Brain microvascular endothelial cell (primary cell): Measurements from ENCODE around the gene BCL11B.

Experiments used
- DNase-seq: peaks from one replicate; pipeline ENCODE4 v3.0.0-alpha.2; 2020
- H3K27ac ChIP-seq: fragments of 250-450 bp; sonication (Bioruptor Pico); 2 replicates; pipeline ENCODE4 v1.5.1; 2020; ENCODE audit warnings: mild to moderate bottlenecking, moderate library complexity
- H3K27me3 ChIP-seq: fragments of 250-450 bp; sonication (Bioruptor Pico); replicated peaks from 2 replicates; pipeline ENCODE4 v1.5.1; 2020; ENCODE audit warnings: mild to moderate bottlenecking
- H3K36me3 ChIP-seq: fragments of 250-450 bp; sonication (Bioruptor Pico); replicated peaks from 2 replicates; pipeline ENCODE4 v1.5.1; 2020; ENCODE audit warnings: mild to moderate bottlenecking
- H3K4me3 ChIP-seq: 2 replicates; pipeline ENCODE4 v1.5.1; 2011; ENCODE audit warnings: low read depth, mild to moderate bottlenecking, control low read depth, low read length, moderate library complexity
- in situ Hi-C: cut with HindIII; loops from 2 replicates; pipeline ENCODE4 v1.10.0; 2017; ENCODE audit warnings: low sequenced_read_pairs, low pct_ligation_motif_present
- TF ChIP-seq, protein P1 (sequence below): IDR thresholded peaks from 2 replicates; pipeline ENCODE4 v1.5.1; 2011; ENCODE audit warnings: low read depth, mild to moderate bottlenecking, moderate library complexity, low read length, control low read depth, inconsistent platforms; ENCODE audit errors: missing control alignments

Gene BCL11B

DNA sequence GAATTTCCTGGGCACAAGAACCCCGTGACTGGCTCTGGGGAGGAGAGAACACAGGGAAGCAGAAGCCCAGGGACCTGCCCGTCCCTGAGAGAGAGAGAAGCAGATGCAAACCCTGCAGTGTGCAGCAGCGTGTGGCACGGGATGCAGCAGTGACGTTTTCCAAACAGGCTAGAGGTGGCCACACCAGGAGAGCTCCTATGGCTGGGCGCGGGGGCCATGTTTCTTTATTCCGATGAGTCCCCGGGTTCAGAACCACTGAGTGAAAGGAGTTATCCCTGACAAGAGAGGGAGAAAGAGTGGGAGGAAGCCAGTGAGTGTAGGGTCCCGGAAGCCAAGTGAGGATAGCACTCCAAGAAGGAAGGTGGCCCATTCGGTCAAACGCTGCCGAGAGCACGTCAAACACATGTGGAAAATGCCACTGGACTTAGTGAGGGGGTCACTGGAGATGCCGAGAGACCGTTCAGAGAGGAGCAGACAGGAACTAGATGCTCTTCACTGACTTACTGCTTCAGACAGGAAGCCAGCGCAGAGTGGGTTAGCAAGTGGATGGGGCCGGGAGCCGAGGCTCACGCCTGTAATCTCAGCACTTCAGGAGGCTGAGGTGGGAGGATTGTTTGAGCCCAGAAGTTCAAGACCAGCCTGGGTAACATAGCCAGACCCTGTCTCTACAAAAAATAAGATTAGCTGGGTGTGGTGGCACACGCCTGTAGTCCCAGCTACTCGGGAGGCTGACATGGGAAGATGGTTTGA, 123.0 kb downstream of the BCL11B start:
- TF ChIP-seq, protein P1, sequence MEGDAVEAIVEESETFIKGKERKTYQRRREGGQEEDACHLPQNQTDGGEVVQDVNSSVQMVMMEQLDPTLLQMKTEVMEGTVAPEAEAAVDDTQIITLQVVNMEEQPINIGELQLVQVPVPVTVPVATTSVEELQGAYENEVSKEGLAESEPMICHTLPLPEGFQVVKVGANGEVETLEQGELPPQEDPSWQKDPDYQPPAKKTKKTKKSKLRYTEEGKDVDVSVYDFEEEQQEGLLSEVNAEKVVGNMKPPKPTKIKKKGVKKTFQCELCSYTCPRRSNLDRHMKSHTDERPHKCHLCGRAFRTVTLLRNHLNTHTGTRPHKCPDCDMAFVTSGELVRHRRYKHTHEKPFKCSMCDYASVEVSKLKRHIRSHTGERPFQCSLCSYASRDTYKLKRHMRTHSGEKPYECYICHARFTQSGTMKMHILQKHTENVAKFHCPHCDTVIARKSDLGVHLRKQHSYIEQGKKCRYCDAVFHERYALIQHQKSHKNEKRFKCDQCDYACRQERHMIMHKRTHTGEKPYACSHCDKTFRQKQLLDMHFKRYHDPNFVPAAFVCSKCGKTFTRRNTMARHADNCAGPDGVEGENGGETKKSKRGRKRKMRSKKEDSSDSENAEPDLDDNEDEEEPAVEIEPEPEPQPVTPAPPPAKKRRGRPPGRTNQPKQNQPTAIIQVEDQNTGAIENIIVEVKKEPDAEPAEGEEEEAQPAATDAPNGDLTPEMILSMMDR = no peak
- H3K27ac ChIP-seq = no peak overlapping the region
- in situ Hi-C loops = no loop called here
- H3K27me3 ChIP-seq = no peaks in the 10 kb centered on the region
- no peak overlapping the region for H3K4me3 ChIP-seq
- DNase-seq = no peak
- no peaks in the 10 kb centered on the region for H3K36me3 ChIP-seq

DNA sequence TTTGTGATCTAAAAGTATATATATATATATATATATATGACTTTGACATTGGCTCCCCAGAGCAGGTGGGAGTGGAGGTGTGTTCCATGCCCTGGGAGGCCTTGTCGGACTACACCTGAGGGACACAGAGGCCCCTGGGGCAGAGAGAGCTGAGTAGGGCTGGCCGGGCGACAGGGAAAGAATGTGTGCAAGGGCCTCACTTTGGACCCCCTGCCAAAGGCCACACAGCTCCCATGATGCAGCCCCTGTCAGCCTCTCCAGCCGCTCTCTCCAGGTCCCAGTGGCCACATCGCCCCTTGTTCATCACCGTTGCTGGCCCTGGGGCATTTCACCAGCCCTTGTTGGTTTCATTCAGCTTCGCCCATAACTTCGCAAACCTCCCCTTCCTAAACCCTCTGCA, 123.9 kb downstream of the BCL11B start:
- Histone ChIP-seq H3K36me3 (no peaks in the 10 kb centered on the region), H3K27me3 (no peaks in the 10 kb centered on the region), H3K4me3 (no peak overlapping the region), H3K27ac (no peak overlapping the region)
- no peak for DNase-seq
- TF ChIP-seq, protein P1 = no peak
- in situ Hi-C loops = no loop called here

DNA sequence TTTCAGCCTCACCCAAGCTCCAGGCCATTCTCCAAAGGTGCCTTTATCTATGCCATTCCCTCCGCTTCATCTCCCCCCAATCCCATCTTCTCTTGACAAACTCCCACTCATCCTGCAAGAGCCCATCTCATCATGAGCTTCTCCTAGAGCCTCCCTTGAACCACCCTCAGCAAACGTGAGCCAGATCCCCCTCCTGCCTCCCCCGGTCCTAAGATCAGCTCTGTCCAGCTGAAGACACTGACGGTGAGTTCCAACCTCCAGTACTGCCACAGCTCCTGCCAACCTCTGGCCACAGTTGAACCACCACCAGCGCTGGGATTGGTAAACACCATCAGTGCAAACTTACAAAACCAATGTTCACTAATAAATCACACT, 124.6 kb downstream of the BCL11B start:
- H3K4me3 ChIP-seq = no peak overlapping the region
- TF ChIP-seq, protein P1 = no peak
- H3K36me3 ChIP-seq = no peaks in the 10 kb centered on the region
- DNase-seq = no peak
- H3K27ac ChIP-seq = no peak overlapping the region
- in situ Hi-C loops = no loop called here
- H3K27me3 ChIP-seq = no peaks in the 10 kb centered on the region

DNA sequence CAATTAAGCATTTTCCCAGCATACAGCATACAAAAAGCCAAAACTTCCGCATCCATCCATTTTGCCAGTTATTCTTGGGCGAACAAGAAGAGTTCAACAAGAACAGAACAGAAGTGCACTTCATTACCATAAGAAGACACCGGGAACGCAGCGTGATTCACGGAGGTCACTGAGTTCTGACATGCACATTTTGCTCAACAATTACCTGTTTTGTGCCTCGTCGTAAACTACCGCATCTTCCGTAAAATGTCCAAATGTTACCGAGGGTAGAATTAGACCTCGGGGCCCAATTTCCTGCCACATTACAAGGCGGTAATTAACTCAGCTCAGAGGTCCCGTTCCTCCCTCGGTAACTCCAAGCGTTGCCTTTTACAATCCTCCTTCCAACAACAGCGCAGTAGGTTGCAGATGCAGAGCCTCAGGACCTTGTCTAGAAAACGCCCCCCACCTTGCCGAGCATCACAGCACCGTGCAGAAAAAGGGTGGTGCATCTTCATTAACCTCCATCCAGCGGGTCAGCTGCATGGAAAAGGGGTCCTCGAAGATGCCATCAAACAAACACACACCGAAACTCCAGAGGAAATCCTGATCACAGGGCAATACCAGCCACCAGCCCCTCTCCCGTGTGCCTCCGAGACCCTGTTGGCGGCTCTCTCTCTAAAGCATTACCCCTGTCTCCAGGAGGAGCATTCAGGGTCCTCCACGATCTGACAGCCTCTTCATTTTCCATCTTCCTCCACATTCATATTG, 125.2 kb downstream of the BCL11B start:
- no peaks in the 10 kb centered on the region for H3K27me3 ChIP-seq
- H3K27ac ChIP-seq = no peak overlapping the region
- H3K4me3 ChIP-seq = no peak overlapping the region
- DNase-seq = no peak
- in situ Hi-C loops = no loop called here
- H3K36me3 ChIP-seq = no peaks in the 10 kb centered on the region
- TF ChIP-seq, protein P1 = no peak

DNA sequence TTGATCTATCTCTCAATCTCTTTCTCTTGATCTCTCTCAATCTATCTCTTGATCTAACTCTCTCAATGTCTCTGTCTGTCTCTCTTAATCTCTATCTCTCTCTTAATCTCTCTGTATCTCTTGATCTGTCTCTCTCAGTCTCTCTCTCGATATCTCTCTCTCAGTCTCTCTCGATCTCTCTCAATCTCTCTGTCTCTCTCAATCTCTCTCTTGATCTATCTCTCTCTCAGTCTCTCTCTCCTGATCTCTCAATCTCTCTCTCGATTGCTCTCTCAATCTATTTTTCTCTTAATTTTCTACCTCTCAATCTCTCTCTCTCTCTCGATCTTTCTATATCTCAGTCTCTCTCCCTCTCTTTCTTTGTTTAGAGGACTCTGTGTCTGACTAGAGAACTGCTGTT, 126.7 kb downstream of the BCL11B start:
- H3K27me3 ChIP-seq = no peaks in the 10 kb centered on the region
- TF ChIP-seq, protein P1 = no peak
- H3K36me3 ChIP-seq = no peaks in the 10 kb centered on the region
- no peak for DNase-seq
- H3K27ac ChIP-seq = no peak overlapping the region
- no peak overlapping the region for H3K4me3 ChIP-seq
- in situ Hi-C loops = no loop called here
